ENCODE data around the gene PTPRJ. TPM values are rescaled to one million over a fixed set of nuclear protein-coding genes. Genes with fewer than 3 reads are reported as not detected.

PTPRJ gene
- total RNA-seq, 1 donor from 2014 or later: 34.9 TPM

GRCh38 chr11:47977623-47978022 lies 2.7 kb upstream of the PTPRJ start:
- H3K27me3 ChIP-seq: no peaks in the 10 kb centered on the region
- peaks cover 29% of the 10 kb centered on the region for H3K4me1 ChIP-seq
- H3K27ac ChIP-seq: no peak overlapping the region
- TF ChIP-seq CTCF (IDR thresholded peaks at IDR 0.05): no peak
- no peaks in the 10 kb centered on the region for H3K9me3 ChIP-seq
- no peak for DNase-seq
- no peak overlapping the region for H3K4me3 ChIP-seq
- no peaks in the 10 kb centered on the region for H3K36me3 ChIP-seq
- intact Hi-C loops (cut with DNase I): no loop called here
- ATAC-seq: no peak

GRCh38 chr11:47979378-47980087 lies 826 bp upstream of the PTPRJ start:
- Histone ChIP-seq H3K27ac (peak overlapping the region; percentile 66), H3K9me3 (no peaks in the 10 kb centered on the region), H3K4me3 (peak overlapping the region; percentile 88), H3K4me1 (peaks cover 23% of the 10 kb centered on the region), H3K36me3 (no peaks in the 10 kb centered on the region), H3K27me3 (no peaks in the 10 kb centered on the region)
- intact Hi-C loops (cut with DNase I): no loop called here
- peak; percentile 1 for ATAC-seq
- TF ChIP-seq CTCF (IDR thresholded peaks at IDR 0.05): no peak
- no peak for DNase-seq

- DNase-seq: peak; percentile 82
- intact Hi-C loops (cut with DNase I): no loop called here
Measured at GRCh38 chr11:47980907-47981621, 705 bp downstream of the PTPRJ start.

GRCh38 chr11:47981667-47982404 lies 1.5 kb downstream of the PTPRJ start:
- intact Hi-C loops (cut with DNase I): no loop called here
- DNase-seq: no peak

More at GRCh38 chr11:47980907-47981621, 705 bp downstream of the PTPRJ start:
- Histone ChIP-seq H3K4me3 (peak overlapping the region; percentile 88), H3K9me3 (no peaks in the 10 kb centered on the region), H3K36me3 (no peaks in the 10 kb centered on the region), H3K27me3 (no peaks in the 10 kb centered on the region), H3K4me1 (peaks cover 14% of the 10 kb centered on the region), H3K27ac (peak overlapping the region; percentile 80)
- peak; percentile 23 for TF ChIP-seq CTCF (IDR thresholded peaks at IDR 0.05)
- ATAC-seq: peak; percentile 74

More at GRCh38 chr11:47981667-47982404, 1.5 kb downstream of the PTPRJ start:
- H3K36me3 ChIP-seq: no peaks in the 10 kb centered on the region
- no peaks in the 10 kb centered on the region for H3K27me3 ChIP-seq
- no peaks in the 10 kb centered on the region for H3K9me3 ChIP-seq
- peak overlapping the region; percentile 80 for H3K27ac ChIP-seq
- peak; percentile 1 for ATAC-seq
- TF ChIP-seq CTCF (IDR thresholded peaks at IDR 0.05): no peak
- peaks cover 19% of the 10 kb centered on the region for H3K4me1 ChIP-seq
- peak overlapping the region; percentile 88 for H3K4me3 ChIP-seq
